ENCODE measurements around the gene TRAF1.

Gene TRAF1

GRCh38 chr9:120899490-120900068, 27.0 kb downstream of the TRAF1 start:
- TF ChIP-seq GATA2 (IDR thresholded peaks at IDR 0.05; ENCODE audit: low read depth, low read length) (no peak), GATA3 (IDR thresholded peaks at IDR 0.05; ENCODE audit: low read depth, low read length) (no peak)

GRCh38 chr9:120898396-120898795, 28.2 kb downstream of the TRAF1 start:
- TF ChIP-seq GATA3 (IDR thresholded peaks at IDR 0.05; ENCODE audit: low read depth, low read length) (no peak), GATA2 (IDR thresholded peaks at IDR 0.05; ENCODE audit: low read depth, low read length) (no peak)

DNA sequence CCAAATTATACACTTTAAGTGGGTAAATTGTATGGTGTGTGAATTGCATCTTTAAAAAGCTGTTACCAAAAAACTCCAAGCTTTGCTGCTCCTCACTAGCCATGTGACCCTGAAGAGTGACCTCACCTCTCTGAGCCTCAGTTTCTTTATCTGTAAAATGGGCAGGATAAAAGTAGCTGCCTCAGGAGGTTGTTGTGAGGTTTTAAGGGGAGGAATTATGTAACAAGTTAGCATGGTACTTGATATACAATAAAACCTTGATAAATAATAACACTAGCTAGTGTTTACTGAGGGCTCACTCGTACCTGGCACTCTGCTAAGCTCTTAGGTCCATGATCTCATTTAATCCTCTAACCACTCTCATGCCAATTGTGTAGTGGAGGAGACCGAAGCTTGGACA, 30.6 kb downstream of the TRAF1 start:
- TF ChIP-seq GATA3 (IDR thresholded peaks at IDR 0.05; ENCODE audit: low read depth, low read length) (no peak), GATA2 (IDR thresholded peaks at IDR 0.05; ENCODE audit: low read depth, low read length) (no peak)

GRCh38 chr9:120894321-120895148, 32.1 kb downstream of the TRAF1 start:
- TF ChIP-seq GATA2 (IDR thresholded peaks at IDR 0.05; ENCODE audit: low read depth, low read length) (no peak), GATA3 (IDR thresholded peaks at IDR 0.05; ENCODE audit: low read depth, low read length) (no peak)

DNA sequence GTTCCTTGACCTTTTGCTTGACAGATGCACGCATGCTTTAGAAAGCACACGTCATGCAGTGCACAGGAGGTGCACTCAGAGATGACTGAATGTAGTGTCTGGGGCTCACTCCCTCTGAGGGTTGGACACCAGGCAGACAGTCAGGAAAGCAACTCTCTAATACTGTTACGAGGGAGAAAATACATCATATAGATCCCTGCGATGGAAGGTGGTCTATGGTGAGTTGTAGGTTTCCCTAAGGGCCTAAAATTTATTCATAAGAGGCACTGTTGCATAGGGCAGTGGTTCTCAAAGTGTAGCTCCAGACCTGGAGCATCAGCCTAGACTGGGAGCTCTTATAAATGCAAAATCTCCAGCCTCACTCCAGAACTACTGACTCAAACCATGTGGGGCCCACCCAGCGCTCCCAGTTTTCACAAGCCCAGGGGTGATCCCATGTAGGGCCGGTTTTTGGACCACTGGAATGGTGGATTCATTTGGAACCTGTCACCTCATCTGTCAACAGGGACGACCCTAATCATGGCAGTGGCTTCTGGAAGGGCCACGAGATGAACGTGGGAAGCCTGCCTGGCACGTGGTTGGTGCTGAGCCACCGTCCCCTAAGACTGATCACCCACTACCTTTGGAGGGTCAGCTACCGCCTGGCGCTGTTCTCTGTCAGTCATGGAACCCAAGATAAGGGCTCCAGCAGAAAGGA, 32.8 kb downstream of the TRAF1 start:
- TF ChIP-seq GATA2 (IDR thresholded peaks at IDR 0.05; ENCODE audit: low read depth, low read length): no peak
- no peak for TF ChIP-seq GATA3 (IDR thresholded peaks at IDR 0.05; ENCODE audit: low read depth, low read length)

DNA sequence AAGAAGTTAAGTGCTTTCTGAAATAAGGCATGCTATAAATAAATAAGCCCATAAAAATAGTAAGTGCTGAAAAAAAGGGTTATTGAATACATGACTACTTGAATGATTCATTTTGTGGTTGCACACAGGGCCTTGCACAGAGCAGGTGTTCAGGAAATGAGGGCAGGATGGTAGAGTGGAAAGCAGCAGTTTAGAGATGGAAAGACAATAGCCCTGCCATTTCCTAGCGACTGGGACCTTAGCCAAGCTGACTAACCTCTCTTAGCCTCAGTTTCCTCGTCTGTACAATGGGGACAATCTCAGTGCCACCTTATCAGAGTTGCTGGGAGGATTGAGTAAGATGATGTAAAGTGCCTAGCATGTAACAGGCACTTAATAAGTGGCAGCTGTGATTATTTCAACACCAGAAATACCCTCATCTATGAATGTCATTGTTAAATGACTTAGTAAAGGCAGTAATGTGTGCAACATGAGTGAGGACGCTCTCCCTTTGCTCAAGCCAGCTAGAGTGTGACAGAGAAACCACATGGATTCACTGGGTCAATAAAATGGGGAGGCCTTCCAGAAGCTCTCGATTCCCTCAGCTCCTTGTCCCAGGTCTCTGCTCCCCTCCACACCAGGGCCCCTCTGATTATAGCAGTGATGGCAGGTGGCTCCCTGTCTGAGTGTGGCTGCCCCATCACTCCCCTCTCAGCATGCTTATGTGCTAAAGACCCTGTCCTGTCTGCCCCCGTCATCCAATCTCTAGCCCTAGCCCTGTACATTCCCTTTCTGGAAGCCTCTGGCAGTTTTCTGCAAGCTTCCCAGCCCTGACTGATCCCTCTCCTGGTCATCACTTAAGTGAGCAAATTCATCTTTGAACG, 33.6 kb downstream of the TRAF1 start:
- TF ChIP-seq GATA3 (IDR thresholded peaks at IDR 0.05; ENCODE audit: low read depth, low read length) (no peak), GATA2 (IDR thresholded peaks at IDR 0.05; ENCODE audit: low read depth, low read length) (no peak)

DNA sequence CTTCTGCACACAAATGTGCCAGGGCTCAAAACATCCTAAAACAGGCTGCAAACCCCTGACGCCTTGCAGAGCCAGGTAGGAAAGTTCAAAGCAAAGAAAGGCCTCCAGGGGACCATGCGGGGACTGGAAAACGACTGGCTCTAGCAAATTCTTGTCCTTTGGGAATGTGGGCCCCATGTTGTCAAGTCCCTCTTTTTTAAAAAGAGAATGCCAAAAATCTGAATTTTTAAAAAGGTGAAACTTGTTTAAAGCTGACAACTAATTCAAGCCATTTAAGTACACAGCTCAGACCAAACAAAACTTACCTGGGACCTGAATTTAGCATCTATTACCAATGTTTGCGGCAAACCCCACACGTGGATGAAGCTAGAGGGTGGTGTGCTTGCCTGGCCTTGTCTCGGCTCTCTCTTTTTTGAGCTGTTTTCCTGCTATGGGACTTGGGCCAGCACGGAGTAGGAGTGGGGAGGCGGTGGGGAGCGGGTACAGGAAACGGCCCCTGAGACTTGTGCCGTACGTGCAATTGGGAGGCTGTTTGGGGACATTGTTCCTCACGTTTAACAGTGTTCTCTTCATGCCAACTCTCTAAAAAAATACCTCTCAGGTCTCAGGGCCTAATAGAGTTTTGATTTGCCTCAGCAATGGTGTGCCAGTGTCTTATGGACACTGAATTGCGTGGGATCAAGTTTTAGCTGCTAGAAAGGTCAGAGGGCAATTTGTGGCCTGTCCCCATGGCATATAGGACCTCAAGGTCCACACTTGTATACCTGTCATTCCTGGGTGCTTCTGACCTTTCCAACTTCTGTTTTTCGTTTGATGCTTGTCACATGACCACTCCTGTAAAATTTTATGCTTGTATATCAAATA, 34.5 kb downstream of the TRAF1 start:
- TF ChIP-seq GATA2 (IDR thresholded peaks at IDR 0.05; ENCODE audit: low read depth, low read length) (no peak), GATA3 (IDR thresholded peaks at IDR 0.05; ENCODE audit: low read depth, low read length) (no peak)

- TF ChIP-seq GATA3 (IDR thresholded peaks at IDR 0.05; ENCODE audit: low read depth, low read length) (no peak), GATA2 (IDR thresholded peaks at IDR 0.05; ENCODE audit: low read depth, low read length) (no peak)
These were observed 35.2 kb downstream of the TRAF1 start for GRCh38 chr9:120891245-120891883.

DNA sequence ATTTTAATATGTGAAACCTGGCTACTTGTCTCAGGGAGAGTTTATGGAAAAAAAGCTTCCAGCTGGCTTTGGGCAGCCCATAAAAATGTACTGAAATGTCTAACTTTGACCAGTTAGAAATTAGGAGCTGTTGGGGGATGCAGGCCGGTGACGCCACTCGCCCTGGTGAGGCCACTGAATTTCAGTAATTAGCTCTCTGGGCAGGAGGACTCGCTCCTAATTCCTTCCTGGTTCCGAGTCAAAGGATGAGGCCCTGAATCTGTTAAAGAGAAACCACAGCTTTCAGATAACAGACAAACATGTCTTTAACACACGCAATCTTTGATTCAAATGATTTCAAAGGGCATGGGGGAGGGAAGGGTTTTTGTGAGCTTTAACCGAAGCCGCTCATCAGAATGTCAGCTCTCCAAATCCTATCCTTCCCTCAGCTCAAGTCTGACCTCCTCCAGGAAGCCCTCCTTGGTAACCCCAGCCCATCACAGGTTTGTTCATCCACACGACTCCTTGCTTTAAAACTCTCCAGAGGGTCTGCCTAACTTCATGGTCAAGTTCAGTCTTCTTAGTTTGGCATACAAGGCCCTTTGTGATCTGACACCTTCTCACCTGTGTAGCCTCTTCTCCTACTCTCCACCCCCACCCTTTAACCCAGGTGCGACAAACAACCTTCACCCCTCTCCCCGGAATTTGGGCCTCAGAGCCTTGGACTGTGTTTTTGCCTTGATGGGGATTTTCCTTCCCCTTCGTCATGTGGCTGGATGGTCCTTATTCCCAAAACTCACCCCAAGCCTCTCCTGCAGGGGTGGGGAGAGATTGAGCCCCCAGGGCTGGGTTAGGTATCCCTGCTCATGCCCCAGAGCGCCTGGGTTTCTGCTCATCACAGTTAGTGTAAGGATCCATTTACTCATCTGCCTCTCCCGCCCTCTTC, 36.0 kb downstream of the TRAF1 start:
- TF ChIP-seq GATA2 (IDR thresholded peaks at IDR 0.05; ENCODE audit: low read depth, low read length) (no peak), GATA3 (IDR thresholded peaks at IDR 0.05; ENCODE audit: low read depth, low read length) (no peak)

DNA sequence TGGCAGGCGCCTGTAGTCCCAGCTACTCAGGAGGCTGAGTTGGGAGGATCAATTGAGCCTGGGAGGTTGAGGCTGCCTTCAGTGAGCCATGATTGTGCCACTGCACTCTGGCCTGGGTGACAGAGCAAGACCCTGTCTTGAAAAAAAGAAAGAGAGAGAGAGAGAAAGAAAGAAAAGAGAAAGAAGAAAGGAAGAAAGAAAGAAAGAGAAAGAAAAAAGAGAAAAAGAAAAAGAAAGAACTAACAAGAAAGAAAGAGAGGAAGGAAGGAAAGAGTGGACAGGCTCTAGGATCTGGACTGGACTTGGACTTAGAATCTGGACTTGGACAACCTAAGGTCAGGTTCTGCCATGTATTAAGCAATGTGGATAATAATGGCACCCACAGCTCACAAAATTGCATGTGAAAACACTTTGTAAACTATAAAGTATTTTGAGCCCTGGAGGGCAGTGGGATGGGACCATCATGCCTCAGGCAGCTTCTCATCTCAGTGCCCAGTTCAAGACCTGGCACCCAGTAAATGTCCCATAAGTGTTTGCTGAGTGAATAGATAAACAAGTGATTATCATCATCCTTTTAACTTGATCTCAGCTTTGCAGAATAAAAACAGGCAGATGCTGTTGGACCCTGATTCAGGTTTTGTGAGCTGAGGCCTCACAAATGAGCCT, 36.9 kb downstream of the TRAF1 start:
- no peak for TF ChIP-seq GATA2 (IDR thresholded peaks at IDR 0.05; ENCODE audit: low read depth, low read length)
- no peak for TF ChIP-seq GATA3 (IDR thresholded peaks at IDR 0.05; ENCODE audit: low read depth, low read length)

GRCh38 chr9:120888626-120889025, 38.0 kb downstream of the TRAF1 start:
- no peak for TF ChIP-seq GATA2 (IDR thresholded peaks at IDR 0.05; ENCODE audit: low read depth, low read length)
- no peak for TF ChIP-seq GATA3 (IDR thresholded peaks at IDR 0.05; ENCODE audit: low read depth, low read length)
